HG02938 (cell line): ENCODE results near the gene ALDH1L1.

ENCODE experiments used
- ATAC-seq: cut with Tn5 transposase; IDR thresholded peaks from one replicate; pipeline ENCODE4 v1.9.1; 2021; ENCODE audit warnings: mild to moderate bottlenecking, moderate library complexity; ENCODE audit not compliant: unreplicated experiment

ALDH1L1 gene

GRCh38 chr3:126124148-126124868 lies 56.1 kb downstream of the ALDH1L1 start:
- ATAC-seq: no peak

- ATAC-seq: no peak
Observed at GRCh38 chr3:126121632-126122031, 58.8 kb downstream of the ALDH1L1 start.

- no peak for ATAC-seq
Observed at GRCh38 chr3:126121074-126121473, 59.3 kb downstream of the ALDH1L1 start.

- ATAC-seq: no peak
Observed at GRCh38 chr3:126119976-126120375, 60.4 kb downstream of the ALDH1L1 start.

GRCh38 chr3:126119008-126119675 lies 61.2 kb downstream of the ALDH1L1 start:
- no peak for ATAC-seq

- no peak for ATAC-seq
Observed at GRCh38 chr3:126118591-126118990, 61.8 kb downstream of the ALDH1L1 start.

GRCh38 chr3:126117786-126118185 lies 62.6 kb downstream of the ALDH1L1 start:
- no peak for ATAC-seq

- no peak for ATAC-seq
Observed at GRCh38 chr3:126117212-126117611, 63.2 kb downstream of the ALDH1L1 start.

GRCh38 chr3:126116526-126116925 lies 63.9 kb downstream of the ALDH1L1 start:
- ATAC-seq: no peak

- ATAC-seq: no peak
Observed at GRCh38 chr3:126114443-126115386, 65.7 kb downstream of the ALDH1L1 start.

GRCh38 chr3:126113733-126114442 lies 66.5 kb downstream of the ALDH1L1 start:
- no peak for ATAC-seq

- ATAC-seq: no peak
Observed at GRCh38 chr3:126113238-126113555, 67.2 kb downstream of the ALDH1L1 start.

GRCh38 chr3:126112531-126113237 lies 67.7 kb downstream of the ALDH1L1 start:
- no peak for ATAC-seq

- ATAC-seq: no peak
Observed at GRCh38 chr3:126111566-126112475, 68.6 kb downstream of the ALDH1L1 start.

GRCh38 chr3:126111126-126111551 lies 69.2 kb downstream of the ALDH1L1 start:
- no peak for ATAC-seq

- ATAC-seq: no peak
Observed at GRCh38 chr3:126110431-126111125, 69.8 kb downstream of the ALDH1L1 start.

GRCh38 chr3:126109880-126110235 lies 70.5 kb downstream of the ALDH1L1 start:
- ATAC-seq: no peak

- ATAC-seq: no peak
Observed at GRCh38 chr3:126109146-126109879, 71.1 kb downstream of the ALDH1L1 start.
